Erythroblast (primary cell): ENCODE data around the gene PIEZO2.

ENCODE experiments used
- DNase-seq, 2 experiments: peaks; one replicate each; lab custom pipeline; 2025; lab: John Stamatoyannopoulos, UW
- GATA1 ChIP-seq: IDR thresholded peaks from 2 replicates; pipeline ENCODE4 v1.6.1; 2011; ENCODE audit warnings: low read depth, mild to moderate bottlenecking, control low read depth, low read length, moderate library complexity
- POLR2A ChIP-seq: IDR thresholded peaks from 2 replicates; pipeline ENCODE4 v1.6.1; 2011; ENCODE audit warnings: mild to moderate bottlenecking, low read length

Gene PIEZO2

GRCh38 chr18:10805587-10806118 lies 343.7 kb downstream of the PIEZO2 start:
- no peak for TF ChIP-seq GATA1
- TF ChIP-seq POLR2A = no peak

GRCh38 chr18:10804126-10804525 lies 345.2 kb downstream of the PIEZO2 start:
- TF ChIP-seq POLR2A (no peak), GATA1 (no peak)
- DNase-seq = no peak

More at GRCh38 chr18:10805587-10806118, 343.7 kb downstream of the PIEZO2 start:
- no peak for DNase-seq

GRCh38 chr18:10798727-10799550 lies 350.4 kb downstream of the PIEZO2 start:
- no peak for DNase-seq
- TF ChIP-seq GATA1 (no peak), POLR2A (no peak)

GRCh38 chr18:10797896-10798295 lies 351.5 kb downstream of the PIEZO2 start:
- no peak for DNase-seq
- TF ChIP-seq POLR2A (no peak), GATA1 (no peak)

GRCh38 chr18:10794771-10795170 lies 354.6 kb downstream of the PIEZO2 start:
- no peak for TF ChIP-seq GATA1
- no peak for TF ChIP-seq POLR2A
- DNase-seq = no peak

- no peak for DNase-seq
- TF ChIP-seq POLR2A = no peak
- no peak for TF ChIP-seq GATA1
Observed at GRCh38 chr18:10793730-10794370, 355.5 kb downstream of the PIEZO2 start.

GRCh38 chr18:10792181-10792580 lies 357.2 kb downstream of the PIEZO2 start:
- TF ChIP-seq GATA1 (no peak), POLR2A (no peak)

GRCh38 chr18:10791169-10791831 lies 358.1 kb downstream of the PIEZO2 start:
- DNase-seq = no peak
- TF ChIP-seq POLR2A (no peak), GATA1 (no peak)

More at GRCh38 chr18:10792181-10792580, 357.2 kb downstream of the PIEZO2 start:
- DNase-seq = no peak

- no peak for DNase-seq
- TF ChIP-seq GATA1 = no peak
- TF ChIP-seq POLR2A = no peak
Observed at GRCh38 chr18:10789180-10789579, 360.2 kb downstream of the PIEZO2 start.

- TF ChIP-seq GATA1 = no peak
- no peak for TF ChIP-seq POLR2A
- DNase-seq = peak; percentile 85 to 92
Observed at GRCh38 chr18:10787293-10787901, 362.0 kb downstream of the PIEZO2 start.

- TF ChIP-seq GATA1 (no peak), POLR2A (no peak)
- DNase-seq = no peak
Observed at GRCh38 chr18:10785798-10786197, 363.6 kb downstream of the PIEZO2 start.

GRCh38 chr18:10784596-10785202 lies 364.7 kb downstream of the PIEZO2 start:
- TF ChIP-seq POLR2A (no peak), GATA1 (no peak)
- no peak for DNase-seq

GRCh38 chr18:10783941-10784340 lies 365.4 kb downstream of the PIEZO2 start:
- no peak for DNase-seq
- no peak for TF ChIP-seq POLR2A
- no peak for TF ChIP-seq GATA1

- no peak for TF ChIP-seq GATA1
- no peak for TF ChIP-seq POLR2A
- DNase-seq = no peak
Observed at GRCh38 chr18:10776493-10776892, 372.9 kb downstream of the PIEZO2 start.
